HuH-7 (cell line): ENCODE data around the gene TMEM205.
A peak's percentile ranks its signal among the peaks of the same experiment; 100 is the strongest.
"Not testable (repeated sequence)": the region's sequence is repeated elsewhere in the genome, so short reads cannot be mapped to it uniquely, and the experiment has no call there.

Experiments used
- DNase-seq: peaks from one replicate; pipeline ENCODE4 v3.0.0; 2011; ENCODE audit warnings: low spot score

Gene TMEM205

DNA sequence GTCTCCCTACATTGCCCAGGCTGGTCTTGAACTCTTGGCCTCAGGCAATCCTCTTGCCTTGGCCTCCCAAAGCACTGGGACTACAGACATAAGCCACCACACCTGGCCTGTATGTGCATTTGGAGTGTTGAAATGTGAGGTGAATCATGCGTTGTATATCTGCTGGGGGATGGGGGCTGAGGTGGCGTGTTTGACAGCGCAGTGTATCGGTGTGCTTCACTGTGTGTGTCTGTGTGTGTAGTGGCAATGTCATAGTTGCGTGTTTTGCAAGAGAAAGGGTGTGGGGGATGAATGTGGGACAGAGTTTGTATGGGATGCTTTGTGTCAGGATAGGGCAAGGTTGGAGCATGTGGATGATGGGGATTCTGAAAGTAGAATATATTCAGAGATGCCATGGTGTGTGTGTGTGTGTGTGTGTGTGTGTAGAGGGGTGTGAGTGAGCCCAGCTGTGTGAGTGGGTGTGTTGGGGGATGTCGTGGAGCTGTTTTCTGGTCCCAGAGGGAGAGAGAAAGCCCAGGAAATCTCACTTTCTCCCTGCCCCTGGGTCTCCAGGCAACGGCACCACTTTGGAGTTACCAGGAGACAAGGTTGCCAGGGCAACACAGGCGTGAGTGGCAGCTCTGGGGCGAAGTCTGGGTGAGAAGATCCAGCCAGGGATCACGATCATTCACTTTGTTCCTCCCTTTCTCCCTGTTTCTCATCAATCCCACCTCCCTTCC is 27.3 kb upstream of the TMEM205 start:
- DNase-seq = no peak

DNA sequence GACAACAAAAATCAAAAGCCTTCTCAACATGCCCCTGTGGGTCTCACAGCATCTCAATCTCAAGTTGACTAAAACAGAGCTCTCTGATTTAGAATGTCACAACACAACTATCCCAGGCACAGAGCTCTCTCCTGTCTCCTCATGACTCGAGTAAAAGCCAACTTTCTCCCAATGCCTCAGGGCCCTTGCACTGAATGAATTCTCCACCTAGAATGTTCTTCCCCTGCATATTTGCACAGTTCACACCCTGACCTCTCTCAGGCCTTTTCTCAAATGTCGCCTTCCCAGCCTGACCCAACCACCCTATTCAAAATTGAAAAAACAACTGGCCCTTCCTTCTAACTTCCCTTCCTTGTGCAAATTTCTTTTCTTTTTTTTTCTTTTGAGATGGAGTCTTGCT is 24.7 kb upstream of the TMEM205 start:
- DNase-seq = no peak

DNA sequence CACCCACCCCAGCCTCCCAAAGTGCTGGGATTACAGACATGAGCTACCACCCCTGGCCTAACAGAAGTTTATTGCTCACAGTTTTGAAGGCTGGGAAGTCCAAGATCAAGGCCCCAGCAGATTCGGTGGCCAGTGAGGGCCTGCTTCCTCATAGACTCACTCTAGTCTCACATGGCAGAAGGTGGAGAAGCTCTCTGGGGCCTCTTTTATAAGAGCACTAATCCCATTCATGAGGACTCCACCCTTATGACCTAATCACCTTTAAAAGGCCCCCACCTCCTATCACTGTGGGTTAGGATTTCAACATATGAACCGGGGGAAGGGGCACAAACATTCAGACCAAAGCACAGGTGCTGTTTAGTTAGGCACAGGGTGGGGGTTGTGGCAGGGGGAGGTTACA is 21.5 kb upstream of the TMEM205 start:
- no peak for DNase-seq

DNA sequence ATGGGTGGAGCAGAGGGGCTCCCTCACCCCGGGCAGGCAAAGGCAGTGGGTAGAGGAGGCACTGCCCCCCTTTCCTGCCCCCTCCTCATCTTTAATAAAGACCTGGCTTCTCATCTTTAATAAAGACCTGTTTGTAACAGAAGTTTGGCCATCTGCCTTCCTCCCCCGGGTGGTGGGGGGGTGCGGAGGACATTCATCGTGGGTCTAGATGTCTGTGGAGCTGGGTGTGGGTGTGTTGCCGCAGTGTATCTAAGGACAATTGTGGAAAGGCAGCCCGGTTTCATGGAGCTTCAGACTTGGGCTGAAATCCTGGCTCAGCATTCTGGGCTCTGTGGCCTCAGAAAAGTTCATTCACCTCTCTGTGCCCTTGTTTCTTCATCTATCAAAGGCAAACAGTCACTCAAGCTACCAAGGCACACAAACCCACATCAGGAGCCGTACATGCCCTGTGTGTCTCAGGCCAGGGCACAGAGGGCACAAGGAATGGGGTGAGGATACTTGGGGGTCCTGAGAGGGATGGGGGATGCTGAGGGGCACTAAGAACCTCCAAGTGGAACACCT is 19.6 kb upstream of the TMEM205 start:
- DNase-seq = no peak

DNA sequence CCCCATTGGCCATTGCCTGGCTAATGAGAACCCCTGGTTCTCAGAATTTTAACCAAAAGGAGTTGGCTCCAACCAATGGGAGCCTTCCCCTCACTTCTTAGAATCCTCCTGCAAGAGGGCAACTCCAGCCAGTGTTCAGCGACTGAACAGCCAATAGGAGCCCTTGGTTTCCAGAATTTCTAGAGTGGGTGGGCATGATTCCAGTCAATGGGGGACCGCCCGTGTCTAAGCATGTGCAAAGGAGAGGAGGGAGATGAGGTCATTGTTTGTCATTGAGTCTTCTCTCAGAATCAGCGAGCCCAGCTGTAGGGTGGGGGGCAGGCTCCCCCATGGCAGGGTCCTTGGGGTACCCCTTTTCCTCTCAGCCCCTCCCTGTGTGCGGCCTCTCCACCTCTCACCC is 18.9 kb upstream of the TMEM205 start:
- no peak for DNase-seq

DNA sequence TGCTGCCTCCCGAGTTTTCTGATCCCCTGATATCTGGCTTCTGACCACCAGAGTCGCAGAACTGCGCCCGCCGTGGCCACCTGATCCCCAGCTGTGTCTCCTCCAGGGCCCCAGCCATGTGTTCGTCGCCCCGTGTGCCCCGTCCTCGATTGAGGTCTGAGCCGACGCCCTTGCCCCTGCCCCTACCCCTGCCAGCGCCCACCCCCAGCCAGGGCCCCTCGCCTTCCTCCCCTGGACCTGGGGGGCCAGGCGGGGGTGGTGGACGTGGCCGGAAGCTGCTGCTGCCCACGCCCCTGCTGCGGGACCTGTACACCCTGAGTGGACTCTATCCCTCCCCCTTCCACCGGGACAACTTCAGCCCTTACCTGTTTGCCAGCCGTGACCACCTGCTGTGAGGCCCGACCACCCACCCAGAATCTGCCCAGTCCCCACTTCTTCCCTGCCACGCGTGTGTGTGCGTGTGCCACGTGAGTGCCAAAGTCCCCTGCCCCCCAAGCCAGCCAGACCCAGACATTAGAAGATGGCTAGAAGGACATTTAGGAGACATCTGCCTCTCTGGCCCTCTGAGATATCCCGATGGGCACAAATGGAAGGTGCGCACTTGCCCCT is 18.3 kb upstream of the TMEM205 start:
- DNase-seq = no peak

DNA sequence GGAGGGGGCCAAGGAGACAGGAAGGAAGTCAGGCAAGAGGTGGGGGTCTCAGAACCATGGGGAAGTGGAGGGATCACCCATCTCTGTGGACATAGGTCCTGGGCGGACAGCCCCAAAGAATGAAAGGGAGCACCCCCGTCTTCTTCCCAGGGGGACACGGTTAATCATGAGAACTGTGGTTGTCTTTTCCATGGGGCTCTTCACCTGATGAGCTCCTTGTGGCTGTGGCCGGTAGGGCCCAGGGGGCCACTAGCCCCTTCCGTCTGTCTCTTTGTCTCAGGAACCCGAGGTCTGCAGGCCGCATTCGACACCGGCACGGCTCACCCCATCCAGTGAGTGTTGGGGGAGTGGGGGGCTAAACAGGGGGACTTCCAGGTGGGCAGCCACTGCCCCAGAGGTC is 17.8 kb upstream of the TMEM205 start:
- DNase-seq = no peak

DNA sequence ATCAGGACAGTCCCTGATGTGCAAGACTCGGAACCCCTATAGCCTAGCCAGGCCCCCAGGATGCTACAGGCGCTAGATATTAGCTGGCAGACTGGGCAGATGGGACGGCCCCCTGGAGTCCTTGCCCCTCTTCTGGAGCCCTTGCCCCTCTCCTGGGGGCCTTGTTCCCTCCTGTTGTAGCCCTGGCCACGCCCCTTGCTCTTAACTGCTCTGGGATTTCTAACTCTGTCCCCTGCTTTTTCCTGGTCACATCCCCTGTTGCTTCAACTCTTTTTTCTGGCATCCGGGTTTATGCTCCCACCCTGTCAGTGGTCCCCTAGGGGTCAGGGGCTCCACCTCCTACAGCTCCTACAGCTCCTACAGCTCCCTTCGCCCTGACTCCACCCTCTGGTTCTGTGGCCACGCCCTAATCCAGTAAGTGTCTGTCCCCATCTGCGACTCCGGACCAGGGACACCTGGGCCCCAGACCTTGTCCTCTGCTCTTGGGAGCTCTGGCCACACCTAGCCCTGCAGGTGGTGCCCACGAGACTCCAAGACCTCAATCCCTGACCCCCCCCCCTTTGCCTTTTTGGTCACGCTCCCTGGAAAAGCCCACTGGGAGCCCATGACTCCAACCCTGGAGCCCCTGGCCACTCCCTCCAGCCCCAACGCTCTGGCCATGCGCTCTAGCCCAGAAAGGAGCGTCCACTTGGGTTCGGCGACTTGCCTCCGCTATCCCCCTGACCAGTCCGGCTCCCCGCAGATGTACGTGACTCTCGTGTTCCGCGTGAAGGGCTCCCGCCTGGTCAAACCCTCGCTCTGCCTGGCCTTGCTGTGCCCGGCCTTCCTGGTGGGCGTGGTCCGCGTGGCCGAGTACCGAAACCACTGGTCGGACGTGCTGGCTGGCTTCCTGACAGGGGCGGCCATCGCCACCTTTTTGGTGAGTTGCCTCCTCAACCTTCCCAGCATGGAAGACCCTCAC is 16.0 kb upstream of the TMEM205 start:
- DNase-seq = no peak

DNA sequence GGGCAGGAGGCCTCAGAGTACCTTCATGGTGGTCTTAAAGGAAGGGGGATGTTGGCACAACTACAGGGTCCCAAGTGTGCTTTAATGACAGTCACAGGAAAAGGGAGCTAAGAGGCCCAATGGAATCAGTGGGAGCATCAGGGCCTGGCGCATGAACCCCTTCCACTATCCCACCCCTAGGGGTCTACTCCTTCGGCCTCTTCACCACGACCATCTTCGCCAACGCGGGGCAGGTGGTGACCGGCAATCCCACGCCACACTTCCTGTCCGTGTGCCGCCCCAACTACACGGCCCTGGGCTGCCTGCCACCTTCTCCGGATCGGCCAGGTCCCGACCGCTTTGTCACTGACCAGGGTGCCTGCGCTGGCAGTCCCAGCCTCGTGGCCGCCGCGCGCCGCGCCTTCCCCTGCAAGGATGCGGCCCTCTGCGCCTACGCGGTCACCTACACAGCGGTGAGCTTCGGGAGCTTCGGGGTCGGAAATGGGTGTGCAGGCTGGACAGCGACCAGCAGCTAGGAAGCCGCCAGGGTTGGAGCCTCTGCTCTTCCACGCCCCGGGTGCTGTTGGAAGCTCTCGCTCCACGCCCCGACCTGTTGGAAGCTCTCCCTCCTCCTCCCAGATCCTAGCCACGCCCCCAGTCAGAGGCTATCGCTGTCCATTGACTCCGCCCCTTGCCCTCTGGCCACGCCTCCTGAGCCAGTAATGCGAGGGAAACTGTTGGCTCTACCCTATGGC is 15.1 kb upstream of the TMEM205 start:
- DNase-seq = no peak

DNA sequence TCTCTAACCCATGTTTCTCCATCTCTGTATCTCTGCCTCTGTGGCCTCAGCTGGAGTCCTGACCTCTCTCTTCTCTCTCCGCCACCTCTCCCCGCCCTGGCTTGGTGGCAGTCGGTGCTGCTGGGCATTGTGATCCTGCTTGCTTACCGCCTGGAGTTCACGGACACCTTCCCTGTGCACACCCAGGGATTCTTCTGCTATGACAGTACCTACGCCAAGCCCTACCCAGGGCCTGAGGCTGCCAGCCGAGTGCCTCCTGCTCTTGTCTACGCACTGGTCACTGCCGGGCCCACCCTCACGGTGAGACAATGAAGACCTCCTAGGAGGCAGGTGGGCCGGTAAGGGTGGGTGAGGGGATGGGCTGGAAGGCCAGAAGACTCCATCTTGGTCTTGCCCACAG is 13.4 kb upstream of the TMEM205 start:
- no peak for DNase-seq

DNA sequence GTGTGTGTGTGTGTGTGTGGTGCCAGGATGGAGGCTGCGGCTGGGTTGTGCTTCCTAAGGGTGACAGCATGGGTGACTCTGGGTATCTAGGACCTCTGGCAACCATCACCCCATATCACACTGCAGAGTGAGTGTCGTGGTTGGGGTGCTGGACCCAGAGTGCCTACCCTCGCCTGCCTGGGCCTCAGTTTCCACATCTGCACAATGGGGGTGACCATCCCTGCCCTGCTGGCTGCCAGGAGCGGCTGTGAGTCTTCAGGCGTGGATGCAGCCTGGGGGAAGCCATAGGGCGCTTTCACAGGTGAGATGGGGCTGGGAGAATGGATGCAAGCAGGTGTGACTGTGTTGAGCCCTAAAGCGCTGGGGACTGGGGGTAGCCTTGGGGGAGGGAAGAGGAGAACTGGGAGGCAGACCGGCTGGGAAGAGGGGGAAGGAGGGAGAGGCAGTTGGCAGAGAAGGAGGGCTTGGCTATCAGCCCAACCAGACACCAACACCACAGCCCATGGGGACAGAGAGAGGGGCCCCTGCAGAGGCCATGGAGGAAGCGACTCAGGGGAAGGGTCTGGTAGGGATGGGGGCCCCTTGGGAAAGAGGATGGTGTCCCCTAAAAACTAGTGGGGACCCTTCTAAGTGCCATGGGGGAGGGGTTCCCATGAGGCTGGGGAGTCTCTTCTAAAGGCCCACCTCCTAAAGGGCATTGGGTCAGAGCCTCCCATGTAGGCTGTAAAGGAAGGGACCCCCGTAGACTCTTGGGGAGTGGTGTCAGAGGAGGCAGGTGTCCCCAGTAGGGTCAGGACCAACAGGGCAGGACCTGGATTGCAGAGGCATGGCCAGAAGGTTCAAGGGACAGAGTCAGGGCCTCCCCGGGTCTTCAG is 10.8 kb upstream of the TMEM205 start:
- DNase-seq = no peak

DNA sequence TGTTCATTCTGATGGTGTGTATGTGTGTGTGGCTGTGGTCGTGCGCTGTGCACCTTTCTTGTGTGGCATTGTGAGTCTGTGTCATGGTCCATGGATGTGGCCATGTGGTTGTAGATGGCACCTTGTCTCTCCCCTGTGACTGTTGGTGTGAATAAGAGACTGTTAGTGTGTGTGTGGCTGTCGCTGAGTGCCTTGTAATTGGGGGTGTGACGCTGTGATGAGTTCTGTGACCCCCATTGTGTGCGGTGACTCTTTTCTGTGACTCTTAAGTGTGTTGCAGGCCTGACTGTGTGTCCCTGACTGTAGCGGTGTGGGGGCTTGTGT is 10.0 kb upstream of the TMEM205 start:
- no peak for DNase-seq

DNA sequence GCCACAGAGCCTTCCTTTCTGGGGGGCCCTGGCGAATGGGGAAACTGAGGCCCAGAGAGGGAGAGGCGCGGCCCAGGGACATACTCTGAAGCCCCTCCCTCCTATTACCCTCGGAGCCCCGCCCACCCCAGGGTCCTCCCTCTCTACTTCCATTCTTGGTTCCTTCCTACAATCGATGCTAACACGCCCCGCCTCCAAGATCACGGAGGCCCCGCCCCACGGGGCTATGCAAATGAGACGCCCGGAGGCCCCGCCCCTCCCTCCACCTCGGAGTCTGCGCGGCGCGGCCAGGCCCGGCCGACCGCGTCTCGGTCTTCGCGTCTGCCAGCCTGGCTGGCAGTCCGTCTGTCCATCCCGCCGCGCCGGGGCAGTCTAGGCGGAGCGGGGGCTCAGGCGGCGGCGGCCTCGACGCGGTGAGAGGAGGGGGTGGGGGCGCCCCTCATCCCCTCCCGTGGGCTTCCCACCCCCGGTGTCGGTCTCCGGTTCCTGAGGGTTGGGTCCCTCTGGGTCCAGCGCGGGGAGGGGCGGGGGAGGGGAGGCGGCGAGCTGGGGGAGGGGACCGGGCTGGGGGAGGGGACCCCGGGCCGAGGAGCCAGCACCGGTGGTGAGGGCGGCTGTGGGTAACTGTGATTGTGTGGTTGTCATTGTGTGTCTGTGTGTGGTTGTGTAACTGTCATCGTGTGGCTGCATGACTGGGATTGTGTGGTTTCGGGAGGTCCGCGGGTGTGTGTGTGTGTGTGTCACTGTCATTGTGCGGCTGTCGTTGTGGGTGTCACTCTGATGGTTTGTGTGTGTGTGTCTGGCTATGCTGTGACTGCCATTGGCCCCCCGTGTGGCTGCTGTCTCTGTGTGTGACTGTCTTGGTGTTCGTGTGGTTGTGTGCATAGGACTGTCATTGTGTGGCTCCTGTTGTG is 9.3 kb upstream of the TMEM205 start, which contains the start of gene PLPPR2:
PLPPR2 (plus strand) TSS at position 273 of the 914 bp plus-strand sequence. CDS start 2,242 bp downstream, outside the sequence.
- DNase-seq = peak; percentile 72

DNA sequence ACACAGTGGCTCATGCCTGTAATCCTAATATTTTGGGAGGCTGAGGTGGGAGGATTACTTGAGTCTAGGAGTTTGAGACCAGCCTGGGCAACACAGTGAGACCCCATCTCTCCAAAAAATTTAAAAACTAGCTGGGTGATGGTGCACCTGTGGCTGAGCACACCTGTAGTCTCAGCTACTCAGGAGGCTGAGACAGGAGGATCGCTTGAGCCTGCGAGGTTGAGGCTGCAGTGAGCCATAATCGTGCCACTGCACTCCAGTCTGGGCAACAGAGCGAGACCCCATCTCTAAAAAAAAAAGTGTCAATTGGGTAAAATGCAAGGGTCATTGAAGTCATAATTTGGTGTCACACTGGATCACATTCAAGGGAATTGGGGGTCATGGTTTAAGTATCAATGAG is 8.0 kb upstream of the TMEM205 start:
- DNase-seq = not testable (repeated sequence)

DNA sequence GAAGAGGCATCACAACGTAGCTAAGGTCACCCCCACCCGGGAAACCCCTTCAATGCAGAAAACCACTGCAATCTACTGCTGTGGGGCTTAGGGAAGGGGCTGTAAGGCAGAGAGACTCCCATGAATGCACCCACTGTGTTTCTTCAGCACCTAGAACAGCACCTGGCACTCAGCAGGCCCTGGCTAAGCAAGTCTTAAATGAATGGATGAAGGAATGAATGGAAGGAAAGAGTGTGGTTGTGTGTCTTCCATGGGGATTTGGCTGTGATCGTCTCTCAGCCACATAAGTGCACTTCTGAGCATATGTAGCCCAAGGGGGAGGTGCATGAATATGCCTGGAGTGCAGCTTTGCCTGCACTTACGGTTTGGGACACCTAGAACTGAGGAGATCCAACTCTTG is 3.1 kb upstream of the TMEM205 start:
- no peak for DNase-seq

DNA sequence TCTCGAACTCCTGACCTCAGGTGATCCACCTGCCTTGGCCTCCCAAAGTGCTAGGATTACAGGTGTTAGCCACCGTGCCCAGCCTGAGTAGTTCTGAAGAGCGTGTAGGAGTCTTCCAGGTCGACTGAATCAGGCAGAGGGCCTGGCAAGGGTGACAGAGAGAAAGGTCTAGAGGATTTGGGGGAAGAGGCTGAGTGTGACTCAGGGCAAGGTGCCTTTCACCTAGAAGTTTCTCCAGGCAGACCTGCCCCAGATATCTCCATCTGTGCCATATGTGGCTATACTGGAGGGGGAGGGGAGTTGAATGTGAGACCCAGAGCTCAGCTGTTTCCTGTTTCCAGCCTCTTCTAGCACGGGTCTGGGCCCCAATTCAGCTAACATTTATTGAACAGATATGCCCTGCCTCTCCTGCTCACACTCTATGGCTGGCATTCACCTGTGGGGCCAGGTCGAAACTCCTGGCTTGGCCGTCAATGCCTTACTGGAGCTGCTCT is 1.5 kb upstream of the TMEM205 start:
- no peak for DNase-seq

DNA sequence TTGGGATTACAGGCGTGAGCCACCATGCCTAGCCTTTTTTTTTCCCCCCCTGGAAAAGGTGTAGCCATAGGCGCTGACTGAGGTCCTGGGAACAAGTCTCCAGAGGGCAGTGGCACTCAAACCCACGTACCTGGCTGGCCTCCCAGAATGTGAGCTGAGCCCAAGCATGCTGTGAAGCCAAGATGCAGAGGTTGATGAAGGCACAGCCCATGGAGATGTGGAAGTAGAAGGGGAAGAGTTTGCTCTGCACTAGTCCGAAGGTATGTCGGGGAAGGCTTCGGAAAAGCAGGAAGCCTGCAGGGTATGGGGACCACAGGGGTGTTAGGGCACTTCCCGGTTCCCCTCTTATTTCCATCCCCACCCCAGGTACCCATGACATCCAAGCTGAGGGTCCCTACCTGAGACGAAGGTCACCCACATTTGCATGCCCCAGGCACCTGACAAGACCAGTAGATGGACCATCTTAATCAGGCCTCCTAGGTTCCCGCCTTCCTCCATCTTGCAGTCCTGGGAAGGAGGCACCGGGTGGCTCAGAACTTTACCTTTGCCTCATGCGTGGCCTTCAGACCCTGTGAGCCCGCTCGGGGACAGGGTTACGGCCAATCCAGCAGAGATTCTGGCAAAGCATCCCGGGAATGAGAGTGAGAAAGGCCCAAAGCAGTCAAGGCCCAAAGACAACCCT is 805 bp downstream of the TMEM205 start:
- no peak for DNase-seq

DNA sequence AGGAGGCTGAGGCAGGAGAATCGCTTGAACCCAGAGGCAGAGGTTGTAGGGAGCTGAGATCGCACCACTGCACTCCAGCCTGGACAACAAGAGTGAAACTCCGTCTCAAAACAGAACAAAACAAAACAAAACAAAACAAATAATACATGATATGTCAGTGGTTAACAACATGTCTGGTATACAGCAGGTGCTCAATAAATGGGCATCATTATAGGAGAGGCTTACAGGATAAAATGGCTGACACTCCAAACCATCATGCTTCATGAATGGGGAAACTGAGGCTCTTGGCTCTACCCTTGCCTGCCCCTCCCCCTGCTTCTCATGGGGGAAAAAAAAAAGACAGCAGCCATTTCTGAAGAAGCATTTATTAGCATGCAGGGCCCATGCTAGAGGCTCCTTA is 3.6 kb downstream of the TMEM205 start:
- no peak for DNase-seq

DNA sequence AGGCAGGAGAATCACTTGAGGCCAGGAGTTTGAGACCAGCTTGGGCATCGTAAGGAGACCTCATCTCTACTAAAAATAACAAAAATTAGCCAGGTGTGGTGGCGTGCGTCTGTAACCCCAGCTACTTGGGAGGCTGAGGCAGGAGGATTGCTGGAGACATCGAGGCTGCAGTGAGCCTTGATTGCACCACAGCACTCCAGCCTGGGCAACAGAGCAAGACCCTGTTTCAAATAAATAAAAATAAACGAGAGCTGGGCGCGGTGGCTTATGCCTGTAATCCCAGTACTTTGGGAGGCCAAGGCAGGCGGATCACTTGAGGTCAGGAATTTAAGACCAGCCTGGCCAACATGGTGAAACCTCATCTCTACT is 6.0 kb downstream of the TMEM205 start:
- not testable (repeated sequence) for DNase-seq
